H9 (cell line): ENCODE measurements around the gene CFAP57. TPM values are rescaled to one million over a fixed set of nuclear protein-coding genes. Genes with fewer than 3 reads are reported as not detected.

Experiments used
- DNase-seq: peaks from one replicate; pipeline ENCODE4 v3.0.0-alpha.2; 2017
- H2AFZ ChIP-seq: one replicate; pipeline ENCODE4 v1.6.1; 2013; ENCODE audit warnings: mild to moderate bottlenecking, low read length, control low read depth, moderate library complexity
- H2AK5ac ChIP-seq: 2 replicates; pipeline ENCODE4 v1.6.1; 2013; ENCODE audit warnings: low read length, control low read depth, mixed read lengths; ENCODE audit not compliant: insufficient read length
- H2BK120ac ChIP-seq: one replicate; pipeline ENCODE4 v1.6.1; 2013; ENCODE audit warnings: low read depth, mild to moderate bottlenecking, low read length, control low read depth, inconsistent platforms; ENCODE audit not compliant: poor library complexity, severe bottlenecking
- H2BK12ac ChIP-seq: 2 replicates; pipeline ENCODE4 v1.6.1; 2013; ENCODE audit warnings: low read length, control low read depth, mixed read lengths, low read depth; ENCODE audit not compliant: insufficient read length
- H2BK15ac ChIP-seq: 2 replicates; pipeline ENCODE4 v1.6.1; 2013; ENCODE audit warnings: low read depth, low read length, control low read depth
- H2BK20ac ChIP-seq: one replicate; pipeline ENCODE4 v1.6.1; 2013; ENCODE audit warnings: low read depth, mild to moderate bottlenecking, low read length, control low read depth, inconsistent platforms; ENCODE audit not compliant: poor library complexity, severe bottlenecking
- H2BK5ac ChIP-seq: 2 replicates; pipeline ENCODE4 v1.6.1; 2013; ENCODE audit warnings: low read length, control low read depth, mixed read lengths; ENCODE audit not compliant: insufficient read length
- H3K14ac ChIP-seq: 2 replicates; pipeline ENCODE4 v1.6.1; 2013; ENCODE audit warnings: low read length, control low read depth; ENCODE audit not compliant: insufficient read depth
- H3K18ac ChIP-seq: 2 replicates; pipeline ENCODE4 v1.6.1; 2013; ENCODE audit warnings: low read depth, mild to moderate bottlenecking, mixed read lengths, low read length, control low read depth; ENCODE audit not compliant: insufficient read length
- H3K23ac ChIP-seq: 2 replicates; pipeline ENCODE4 v1.6.1; 2013; ENCODE audit warnings: low read length, control low read depth, mixed read lengths, low read depth; ENCODE audit not compliant: insufficient read length
- H3K23me2 ChIP-seq: 2 replicates; pipeline ENCODE4 v1.6.1; 2013; ENCODE audit warnings: low read depth, mild to moderate bottlenecking, mixed read lengths, low read length, control low read depth; ENCODE audit not compliant: insufficient read length, poor library complexity, severe bottlenecking
- H3K27ac ChIP-seq: 2 replicates; pipeline ENCODE4 v1.5.1; 2013; ENCODE audit warnings: low read length, control low read depth, mixed read lengths, low read depth; ENCODE audit not compliant: insufficient read length
- H3K27me3 ChIP-seq: 2 replicates; pipeline ENCODE4 v1.6.1; 2013; ENCODE audit warnings: low read length, control low read depth, inconsistent platforms; ENCODE audit not compliant: insufficient read depth
- H3K4ac ChIP-seq: 2 replicates; pipeline ENCODE4 v1.6.1; 2013; ENCODE audit warnings: low read depth, mild to moderate bottlenecking, control low read depth, inconsistent platforms, low read length, moderate library complexity
- H3K4me1 ChIP-seq: 2 replicates; pipeline ENCODE4 v1.6.1; 2013; ENCODE audit warnings: low read length, control low read depth, inconsistent platforms; ENCODE audit not compliant: insufficient read depth
- H3K4me2 ChIP-seq: 2 replicates; pipeline ENCODE4 v1.6.1; 2013; ENCODE audit warnings: low read length, control low read depth, mixed read lengths; ENCODE audit not compliant: insufficient read length, insufficient read depth
- H3K56ac ChIP-seq: 2 replicates; pipeline ENCODE4 v1.6.1; 2013; ENCODE audit warnings: low read depth, mild to moderate bottlenecking, mixed read lengths, low read length, control low read depth; ENCODE audit not compliant: insufficient read length
- H3K79me1 ChIP-seq: 2 replicates; pipeline ENCODE4 v1.6.1; 2013; ENCODE audit warnings: low read depth, mild to moderate bottlenecking, moderate library complexity, low read length, control low read depth, inconsistent platforms; ENCODE audit not compliant: insufficient read depth, poor library complexity, severe bottlenecking
- H3K79me2 ChIP-seq: 2 replicates; pipeline ENCODE4 v1.6.1; 2013; ENCODE audit warnings: low read length, control low read depth, inconsistent platforms; ENCODE audit not compliant: insufficient read depth
- H3K9ac ChIP-seq: 2 replicates; pipeline ENCODE4 v1.6.1; 2013; ENCODE audit warnings: low read length, control low read depth, mixed read lengths; ENCODE audit not compliant: insufficient read length; ENCODE audit errors: extremely low read depth
- H3K9me3 ChIP-seq: one replicate; pipeline ENCODE4 v1.6.1; 2013; ENCODE audit warnings: low read depth, low read length, inconsistent platforms; ENCODE audit not compliant: control insufficient read depth
- H3T11ph ChIP-seq: one replicate; pipeline ENCODE4 v1.6.1; 2013; ENCODE audit warnings: mild to moderate bottlenecking, low read length, control low read depth, inconsistent platforms
- H4K20me1 ChIP-seq: one replicate; pipeline ENCODE4 v1.6.1; 2013; ENCODE audit not compliant: control insufficient read depth, insufficient read length, insufficient read depth
- H4K5ac ChIP-seq: 2 replicates; pipeline ENCODE4 v1.6.1; 2013; ENCODE audit warnings: low read depth, mild to moderate bottlenecking, mixed read lengths, low read length, control low read depth; ENCODE audit not compliant: insufficient read length
- H4K8ac ChIP-seq: replicated peaks from 2 replicates; pipeline ENCODE4 v1.6.1; 2013; ENCODE audit warnings: low read length, control low read depth, mixed read lengths, low read depth; ENCODE audit not compliant: insufficient read length
- H4K91ac ChIP-seq: 2 replicates; pipeline ENCODE4 v1.6.1; 2013; ENCODE audit warnings: low read depth, mild to moderate bottlenecking, moderate library complexity, mixed read lengths, low read length, control low read depth; ENCODE audit not compliant: insufficient read length
- H3K27ac Mint-ChIP-seq, 3 experiments: 2 replicates in 2 of 3; 3 replicates in 1 of 3; pipeline ENCODE4 v1.8.0; 2020 to 2021; ENCODE audit warnings: mixed read lengths in 3 of 3, mild to moderate bottlenecking in 1 of 3, moderate library complexity in 1 of 3
- H3K27me3 Mint-ChIP-seq: 2 replicates; pipeline ENCODE4 v1.8.0; 2021; ENCODE audit warnings: low read depth, mild to moderate bottlenecking, moderate library complexity, mixed read lengths
- H3K36me3 Mint-ChIP-seq, 3 experiments: 2 replicates in 2 of 3; 3 replicates in 1 of 3; pipeline ENCODE4 v1.8.0; 2020 to 2021; ENCODE audit warnings: low read depth in 3 of 3, mixed read lengths in 3 of 3; ENCODE audit not compliant: insufficient read depth in 1 of 3
- H3K4me1 Mint-ChIP-seq, 2 experiments: 2 replicates each; pipeline ENCODE4 v1.8.0; 2020; ENCODE audit warnings: mixed read lengths in 2 of 2
- H3K4me3 Mint-ChIP-seq, 2 experiments: 2 replicates in 1 of 2; 3 replicates in 1 of 2; pipeline ENCODE4 v1.8.0; 2020 to 2021; ENCODE audit warnings: mild to moderate bottlenecking in 2 of 2, mixed read lengths in 2 of 2, moderate library complexity in 1 of 2
- H3K9me3 Mint-ChIP-seq, 2 experiments: 2 replicates in 1 of 2; 3 replicates in 1 of 2; pipeline ENCODE4 v1.8.0; 2020; ENCODE audit warnings: mild to moderate bottlenecking in 2 of 2, mixed read lengths in 2 of 2, moderate library complexity in 1 of 2
- CTCF ChIP-seq: fragments of 200-600 bp; sonication (generic); conservative IDR thresholded peaks from 3 replicates; pipeline ENCODE4 v1.8.0; 2021; ENCODE audit warnings: antibody characterized with exemption, mild to moderate bottlenecking
- WGBS: extraction: QIAGEN DNeasy Blood & Tissue Kit; methylation state at CpG from one replicate; pipeline ENCODE4 v1.1.7; 2013; ENCODE audit warnings: missing lambda C conversion rate, low lambda C conversion rate, mixed read lengths; ENCODE audit not compliant: insufficient read length; ENCODE audit errors: extremely low coverage; 5-methylcytosine and 5-hydroxymethylcytosine counted together
- total RNA-seq: library from RNA; stranded (reverse); gene quantifications from 2 replicates; pipeline ENCODE4 v1.2.1, GENCODE V29; 2021

The CFAP57 gene
- total RNA-seq, 1 experiment from 2014 or later: 0.33 TPM

GRCh38 chr1:43149889-43150288, 22.2 kb upstream of the CFAP57 start:
- no peaks in the 10 kb centered on the region for H3K79me2 ChIP-seq
- H3K23me2 ChIP-seq: peaks cover 6% of the 10 kb centered on the region
- no peak overlapping the region for H4K91ac ChIP-seq
- no peak overlapping the region for H2BK15ac ChIP-seq
- H3K27me3 Mint-ChIP-seq: peaks cover 3% of the 10 kb centered on the region; the same call in 1 of the 2 replicates
- H2BK120ac ChIP-seq: no peak overlapping the region
- no peaks in the 10 kb centered on the region for H3K27me3 ChIP-seq
- no peak for DNase-seq
- no CpG with 5 or more reads among the region's 5 CpGs for WGBS
- H3K18ac ChIP-seq: no peak overlapping the region
- H3K79me1 ChIP-seq: no peaks in the 10 kb centered on the region
- no peak overlapping the region for H3K27ac ChIP-seq
- no peak for TF ChIP-seq CTCF
- no peak overlapping the region for H2AFZ ChIP-seq
- peaks cover 0 to 5% (median 2%) of the 10 kb centered on the region in 3 experiments; a peak in 2 of 7 replicates for H3K36me3 Mint-ChIP-seq
- H3T11ph ChIP-seq: no peak overlapping the region
- H3K27ac Mint-ChIP-seq: no peak overlapping the region
- H2BK20ac ChIP-seq: no peak overlapping the region
- no peak overlapping the region for H3K4ac ChIP-seq
- H4K5ac ChIP-seq: no peak overlapping the region
- no peak overlapping the region for H3K14ac ChIP-seq
- H3K4me1 ChIP-seq: peaks cover 2% of the 10 kb centered on the region; the same call in 1 of the 2 replicates
- no peak overlapping the region for H2AK5ac ChIP-seq
- peaks cover 15 to 20% of the 10 kb centered on the region in 2 experiments for H3K4me1 Mint-ChIP-seq
- H3K23ac ChIP-seq: no peak overlapping the region
- H3K4me2 ChIP-seq: no peak overlapping the region
- no peak overlapping the region for H3K56ac ChIP-seq
- H3K4me3 Mint-ChIP-seq: no peak overlapping the region
- no peaks in the 10 kb centered on the region; a peak in 1 of 5 replicates for H3K9me3 Mint-ChIP-seq
- H3K9me3 ChIP-seq: no peaks in the 10 kb centered on the region
- no peak overlapping the region for H4K8ac ChIP-seq
- no peaks in the 10 kb centered on the region for H4K20me1 ChIP-seq
- no peak overlapping the region for H3K9ac ChIP-seq
- no peak overlapping the region for H2BK12ac ChIP-seq
- H2BK5ac ChIP-seq: no peak overlapping the region
